EL (cell line): ENCODE data around the gene FLRT2.
A peak's percentile ranks its signal among the peaks of the same experiment; 100 is the strongest.

Experiments
- DNase-seq: peaks from one replicate; pipeline ENCODE4 v3.0.0-alpha.2; 2016

The FLRT2 gene

DNA sequence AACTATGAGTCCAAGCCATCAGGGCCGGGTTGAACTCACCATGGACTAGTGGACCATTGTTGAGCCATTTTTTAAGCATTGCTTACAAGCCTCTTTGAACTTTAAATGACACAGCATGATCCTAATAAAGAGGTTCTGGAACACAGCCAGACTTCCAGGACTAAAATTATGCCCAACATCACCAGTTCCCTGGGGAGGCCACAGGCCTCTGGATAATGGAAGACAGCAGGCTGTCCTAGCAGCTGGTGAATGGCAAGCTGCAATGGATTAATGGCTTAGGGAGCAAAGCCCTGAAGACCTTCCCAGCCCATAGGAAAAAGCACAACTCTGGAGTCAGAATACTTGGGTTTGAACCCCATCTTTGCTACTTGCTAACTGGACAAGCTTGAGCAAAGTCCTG lies 71.3 kb downstream of the FLRT2 start:
- DNase-seq, result no peak

GRCh38 chr14:85601690-85602089 lies 71.7 kb downstream of the FLRT2 start:
- DNase-seq, result no peak

DNA sequence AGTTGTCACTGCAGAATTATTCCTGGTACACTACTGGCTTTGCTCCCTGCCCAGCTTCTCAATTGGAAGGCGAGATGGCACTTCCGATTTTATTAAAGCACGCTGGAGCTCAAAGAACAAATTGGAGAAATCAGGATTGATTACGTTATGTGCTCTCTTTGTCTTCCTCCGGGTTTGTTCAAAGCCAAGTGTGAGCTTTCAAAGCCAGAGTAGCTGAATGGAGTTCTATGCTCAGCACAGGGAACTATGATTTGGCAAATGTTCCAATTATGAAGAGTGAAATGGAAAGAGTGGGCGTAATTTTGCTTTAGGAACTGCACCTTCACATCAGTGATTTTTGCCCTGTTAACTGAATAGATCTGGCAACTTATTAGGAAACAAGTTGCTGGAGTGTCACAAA lies 72.4 kb downstream of the FLRT2 start:
- no peak for DNase-seq

GRCh38 chr14:85604021-85604420 lies 74.1 kb downstream of the FLRT2 start:
- DNase-seq, result no peak

GRCh38 chr14:85604714-85605113 lies 74.8 kb downstream of the FLRT2 start:
- DNase-seq, result no peak

DNA sequence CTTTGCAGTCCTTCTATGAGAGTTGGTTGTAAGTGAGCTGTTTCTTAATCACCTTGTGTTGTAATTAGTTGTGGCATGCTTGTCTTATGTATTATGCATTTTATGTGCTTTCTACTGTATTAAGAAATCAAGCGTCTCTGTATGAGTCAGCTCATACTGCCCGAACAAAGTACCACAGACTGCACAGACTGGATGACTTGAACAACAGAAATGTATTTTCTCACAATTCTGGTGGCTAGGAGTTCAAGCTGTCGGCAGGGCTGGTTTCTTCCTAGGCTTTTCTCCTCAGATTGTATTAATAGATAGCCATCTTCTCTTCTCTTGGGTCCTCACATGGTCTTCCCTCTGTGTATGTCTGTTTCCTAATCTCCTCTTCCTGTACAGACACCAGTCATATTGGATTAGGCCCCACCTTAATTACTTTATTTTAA lies 77.7 kb downstream of the FLRT2 start:
- DNase-seq, result peak; percentile 95

GRCh38 chr14:85613496-85613895 lies 83.6 kb downstream of the FLRT2 start:
- DNase-seq, result no peak

GRCh38 chr14:85616386-85616885 lies 86.5 kb downstream of the FLRT2 start:
- no peak for DNase-seq

GRCh38 chr14:85616886-85617285 lies 86.9 kb downstream of the FLRT2 start:
- DNase-seq, result no peak

DNA sequence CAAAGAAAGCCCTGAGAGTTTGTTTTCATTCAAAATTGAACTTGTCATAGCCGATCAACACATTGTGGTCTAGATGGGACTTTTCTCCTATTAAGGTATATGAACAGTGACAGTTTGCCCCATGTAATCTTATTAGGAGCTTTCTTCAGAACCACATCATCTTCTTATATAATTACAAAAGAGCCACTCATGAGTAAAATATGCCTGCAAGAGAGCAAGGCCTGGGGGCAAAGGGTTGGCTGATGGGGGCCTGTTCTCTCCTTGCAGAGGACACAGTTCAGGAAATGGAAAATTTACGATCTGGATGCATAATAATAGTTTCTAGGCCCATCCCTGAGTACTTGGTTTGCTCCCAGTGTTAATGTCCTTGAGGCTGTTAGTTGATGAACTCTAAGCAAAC lies 87.8 kb downstream of the FLRT2 start:
- peak; percentile 71 for DNase-seq

DNA sequence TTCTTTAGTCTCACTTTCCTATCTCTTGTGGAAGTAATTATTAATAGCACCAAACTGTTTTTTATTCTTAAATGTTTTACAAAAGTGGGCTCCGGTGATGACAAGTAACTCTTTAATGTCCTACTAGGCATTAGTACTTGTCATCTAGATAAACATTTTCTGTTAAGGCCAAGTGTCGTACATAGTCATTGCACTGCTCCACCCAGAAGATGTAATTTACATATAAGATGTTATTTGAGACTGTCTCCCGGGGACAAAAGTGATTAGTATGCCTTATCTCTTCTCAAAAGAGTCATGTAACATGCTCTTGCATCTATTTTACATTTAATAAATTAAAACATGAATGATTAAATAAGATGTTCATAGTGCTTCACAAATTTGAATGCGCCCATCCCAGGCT lies 88.4 kb downstream of the FLRT2 start:
- no peak for DNase-seq

DNA sequence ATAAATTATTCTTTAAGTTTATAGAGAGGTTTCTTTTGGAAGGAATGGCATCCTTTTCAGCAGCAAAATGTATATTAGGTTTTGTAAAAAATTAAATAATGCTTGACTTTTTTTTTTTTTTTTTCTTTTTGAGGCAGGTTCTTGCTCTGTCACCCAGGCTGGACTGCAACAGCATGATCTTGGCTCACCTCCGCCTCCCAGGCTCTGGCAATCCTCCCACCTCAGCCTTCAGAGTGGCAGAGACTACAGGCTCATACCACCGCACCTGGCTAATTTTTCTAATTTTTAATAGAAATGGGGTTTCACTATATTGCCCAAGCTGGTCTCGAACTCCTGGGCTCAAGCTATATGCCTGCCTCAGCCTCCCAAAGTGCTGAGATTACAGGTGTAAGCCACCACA lies 89.0 kb downstream of the FLRT2 start:
- no peak for DNase-seq

DNA sequence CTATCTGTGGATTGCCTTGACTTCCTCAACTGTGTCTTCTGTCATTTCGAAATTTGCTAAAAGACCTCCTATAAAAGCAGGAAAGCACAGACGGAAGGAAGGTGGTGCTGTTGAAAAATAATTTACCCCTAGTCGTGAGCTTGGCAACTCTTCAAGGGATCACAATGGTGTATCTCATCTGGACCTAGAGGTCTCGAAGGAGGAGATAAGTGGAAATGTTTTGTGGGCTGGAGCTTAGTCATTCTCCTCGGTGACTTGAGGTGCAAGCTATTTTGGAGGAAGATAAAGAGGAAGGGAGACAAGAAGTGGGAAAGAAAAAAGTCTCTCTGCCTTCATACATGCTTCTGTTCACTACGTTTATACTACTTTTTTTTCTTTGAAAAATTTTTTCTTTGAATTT lies 89.9 kb downstream of the FLRT2 start:
- DNase-seq, result no peak

- DNase-seq, result no peak
Measured at GRCh38 chr14:85620947-85621346, 91.0 kb downstream of the FLRT2 start.

DNA sequence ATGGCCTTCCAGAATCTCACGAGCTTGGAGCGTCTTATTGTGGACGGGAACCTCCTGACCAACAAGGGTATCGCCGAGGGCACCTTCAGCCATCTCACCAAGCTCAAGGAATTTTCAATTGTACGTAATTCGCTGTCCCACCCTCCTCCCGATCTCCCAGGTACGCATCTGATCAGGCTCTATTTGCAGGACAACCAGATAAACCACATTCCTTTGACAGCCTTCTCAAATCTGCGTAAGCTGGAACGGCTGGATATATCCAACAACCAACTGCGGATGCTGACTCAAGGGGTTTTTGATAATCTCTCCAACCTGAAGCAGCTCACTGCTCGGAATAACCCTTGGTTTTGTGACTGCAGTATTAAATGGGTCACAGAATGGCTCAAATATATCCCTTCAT lies 92.2 kb downstream of the FLRT2 start:
- no peak for DNase-seq

- DNase-seq, result no peak
Measured at GRCh38 chr14:85622986-85623685, 93.2 kb downstream of the FLRT2 start.

- DNase-seq, result no peak
Measured at GRCh38 chr14:85625925-85626585, 96.1 kb downstream of the FLRT2 start.

DNA sequence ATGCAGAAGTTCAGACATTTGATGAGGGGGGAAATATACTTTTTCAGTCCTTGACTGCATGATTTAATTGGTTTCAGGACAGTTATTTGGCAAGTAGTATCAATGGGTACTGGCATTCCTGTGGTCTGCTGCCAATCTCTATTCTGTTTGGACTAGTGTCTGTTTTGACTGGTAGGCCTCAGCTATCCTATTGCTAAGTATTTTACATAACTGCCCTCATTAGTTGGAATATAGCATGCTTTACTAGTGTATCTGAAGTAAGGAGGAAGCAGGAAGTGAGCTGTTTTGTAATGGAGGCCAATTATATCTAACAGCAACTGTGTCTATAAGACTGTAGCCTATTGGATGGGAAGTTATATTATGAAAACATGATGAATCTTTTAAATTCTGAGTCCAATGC lies 104.3 kb downstream of the FLRT2 start:
- DNase-seq, result peak; percentile 9

DNA sequence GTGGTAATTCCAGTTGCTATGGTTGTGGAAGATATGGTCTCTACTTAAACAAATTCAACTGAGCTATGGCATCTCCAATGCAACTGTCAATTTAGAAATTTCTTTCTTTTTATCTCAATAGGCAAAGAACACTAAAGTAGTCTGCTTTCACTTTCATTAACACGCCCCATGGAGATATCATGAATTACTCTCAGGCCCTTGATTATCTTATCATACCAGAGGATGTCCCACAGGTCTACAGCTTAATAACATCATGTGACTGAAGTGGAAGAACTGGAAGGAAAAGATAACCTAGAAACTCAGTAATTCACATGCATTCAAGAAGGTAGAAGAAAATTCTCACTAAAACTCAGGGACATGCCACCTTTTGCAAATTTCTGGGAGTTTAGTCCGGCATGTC lies 114.3 kb downstream of the FLRT2 start:
- no peak for DNase-seq

DNA sequence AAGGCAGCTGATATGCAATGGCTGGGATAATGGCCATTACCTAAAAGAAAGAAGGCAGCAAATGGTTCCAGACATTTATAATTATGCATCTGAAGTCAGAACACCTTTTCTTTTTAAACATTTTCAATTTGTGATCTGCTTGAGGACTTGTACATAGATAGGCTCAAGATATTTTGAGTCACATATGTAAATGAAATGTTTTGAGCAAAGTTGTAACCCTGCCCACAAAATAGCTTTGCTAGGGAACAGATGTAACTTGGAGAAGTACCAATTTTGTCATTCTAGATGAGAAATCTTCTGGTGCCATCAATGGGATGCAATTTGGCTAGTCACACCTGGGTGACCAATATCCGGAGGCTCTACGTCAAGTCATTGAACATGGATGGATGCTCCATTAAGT lies 123.1 kb downstream of the FLRT2 start:
- no peak for DNase-seq

DNA sequence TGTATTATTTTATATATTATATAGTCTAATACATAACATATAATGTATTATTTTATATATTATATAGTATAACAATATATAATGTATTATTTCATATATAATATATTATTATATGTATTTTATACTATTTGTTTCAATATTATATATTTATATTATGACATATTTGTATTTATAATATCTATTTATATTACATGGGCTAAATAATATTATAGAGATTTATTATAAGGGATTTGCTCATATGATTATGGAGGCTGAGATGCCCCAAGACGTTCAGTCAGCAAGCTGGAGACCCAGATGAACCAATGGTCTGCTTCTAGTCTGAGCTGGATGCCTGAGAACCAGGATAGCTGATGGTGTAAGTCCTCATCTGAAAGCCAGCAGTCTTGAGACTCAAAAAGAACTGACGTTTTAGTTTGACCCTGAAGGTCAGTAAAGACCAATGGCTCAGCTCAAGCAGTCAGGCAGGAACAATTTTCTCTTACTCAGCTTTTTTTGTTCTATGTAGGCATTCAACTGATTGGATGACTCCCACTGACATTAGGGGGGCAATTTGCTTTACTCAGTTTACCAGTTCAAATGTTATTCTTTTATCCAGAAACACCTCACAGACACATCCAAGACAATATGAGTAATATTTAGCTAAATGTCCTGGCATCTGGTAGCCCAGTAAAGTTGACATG lies 130.4 kb downstream of the FLRT2 start:
- no peak for DNase-seq

- no peak for DNase-seq
Measured at GRCh38 chr14:85662096-85662495, 132.2 kb downstream of the FLRT2 start.

GRCh38 chr14:85663256-85663655 lies 133.3 kb downstream of the FLRT2 start:
- DNase-seq, result no peak

DNA sequence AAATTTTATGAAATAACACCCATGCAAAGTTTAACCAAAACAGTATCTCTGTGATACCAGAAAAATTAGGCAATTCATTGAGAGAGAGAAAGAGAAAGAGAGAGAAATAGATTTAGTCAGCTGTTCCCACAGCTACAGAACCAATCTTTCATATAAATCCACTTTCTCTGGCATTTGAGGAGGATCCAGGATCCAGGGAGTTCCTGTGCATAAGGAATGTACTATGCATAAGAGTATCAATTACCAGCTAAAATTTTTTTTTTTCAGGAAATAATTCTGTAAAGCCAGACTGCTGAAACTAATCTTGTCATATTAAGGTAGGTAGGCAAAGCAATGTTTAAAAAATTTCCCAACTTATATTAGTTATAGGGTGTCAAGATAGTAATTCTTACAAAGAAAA lies 133.7 kb downstream of the FLRT2 start:
- no peak for DNase-seq
